GM19023 (cell line): ENCODE measurements around the gene OR52E5.

ENCODE experiments used
- ATAC-seq: cut with Tn5 transposase; IDR thresholded peaks from one replicate; pipeline ENCODE4 v1.9.1; 2021; ENCODE audit warnings: mild to moderate bottlenecking, moderate library complexity; ENCODE audit not compliant: unreplicated experiment

Gene OR52E5

GRCh38 chr11:5932671-5933070 lies 39.7 kb downstream of the OR52E5 start:
- ATAC-seq: no peak

DNA sequence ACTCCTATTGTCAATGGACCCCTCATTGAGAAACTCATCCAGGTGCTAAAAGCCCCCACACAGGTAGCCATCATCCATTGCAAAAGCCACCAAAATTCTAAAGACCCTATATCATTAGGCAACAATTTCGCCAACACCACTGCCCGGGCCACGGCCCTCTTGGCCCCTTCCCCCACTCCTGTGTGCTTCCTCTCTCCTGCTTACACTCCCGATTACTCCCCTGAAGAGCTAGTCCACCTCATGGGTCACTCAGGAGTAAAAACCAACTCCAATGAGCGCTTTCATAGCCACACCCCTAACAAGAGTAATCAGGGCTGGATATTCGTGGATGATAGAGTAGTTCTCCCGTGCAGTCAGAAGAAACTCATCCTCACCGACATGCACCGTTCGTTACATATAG lies 40.1 kb downstream of the OR52E5 start:
- no peak for ATAC-seq

DNA sequence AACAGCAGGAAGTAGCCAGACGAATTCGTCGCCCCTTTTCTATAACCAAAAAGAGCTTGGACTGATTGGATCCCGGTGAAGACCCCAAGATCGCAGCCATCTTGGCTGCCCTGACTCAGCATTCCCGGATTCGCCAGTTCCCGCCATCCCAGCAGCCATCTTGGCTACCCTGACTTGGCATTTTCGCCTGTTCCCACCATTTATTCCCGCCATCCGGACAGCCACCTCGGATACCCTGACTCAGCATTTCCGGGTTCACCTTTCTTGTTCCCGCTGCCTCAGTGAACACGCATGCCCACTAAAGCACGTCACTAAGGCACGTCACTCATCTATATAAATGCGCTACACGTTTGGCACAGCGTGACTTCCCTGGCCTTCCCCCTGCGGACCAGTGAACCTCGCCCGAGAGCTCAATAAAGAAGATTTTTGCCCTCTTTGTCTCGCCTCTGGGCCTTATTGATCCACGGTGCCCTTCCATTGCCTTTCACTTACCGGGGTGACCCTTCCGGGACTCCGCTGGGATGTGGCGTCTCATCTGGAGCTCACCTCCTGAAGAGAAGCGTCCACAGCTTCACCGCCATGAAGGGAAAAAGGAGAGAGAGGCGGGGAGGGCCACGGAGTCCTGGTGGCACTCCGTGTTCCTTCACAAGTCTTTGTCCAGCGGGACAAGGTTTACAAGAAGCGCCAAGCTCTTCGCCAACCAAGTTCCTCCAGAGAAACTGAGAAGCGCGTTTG lies 45.0 kb downstream of the OR52E5 start:
- ATAC-seq: no peak

DNA sequence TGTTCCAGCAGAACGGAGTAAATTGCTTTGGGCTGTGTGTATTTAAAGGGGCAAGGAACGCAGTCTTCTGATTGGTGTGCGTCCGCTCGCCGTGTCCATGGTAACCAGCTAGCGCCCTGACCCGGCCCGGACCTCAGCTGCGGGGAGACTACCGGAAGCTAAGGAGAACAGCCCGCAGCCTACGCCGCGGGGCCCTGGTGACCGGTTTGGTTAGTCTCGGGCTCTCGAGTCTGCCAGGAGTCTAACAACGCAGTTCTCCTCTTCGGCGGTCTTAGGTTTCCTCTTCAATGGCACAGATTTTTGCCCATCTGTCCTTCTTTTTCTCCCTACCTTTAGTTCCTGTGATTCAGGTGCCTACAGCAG lies 45.6 kb downstream of the OR52E5 start:
- no peak for ATAC-seq

DNA sequence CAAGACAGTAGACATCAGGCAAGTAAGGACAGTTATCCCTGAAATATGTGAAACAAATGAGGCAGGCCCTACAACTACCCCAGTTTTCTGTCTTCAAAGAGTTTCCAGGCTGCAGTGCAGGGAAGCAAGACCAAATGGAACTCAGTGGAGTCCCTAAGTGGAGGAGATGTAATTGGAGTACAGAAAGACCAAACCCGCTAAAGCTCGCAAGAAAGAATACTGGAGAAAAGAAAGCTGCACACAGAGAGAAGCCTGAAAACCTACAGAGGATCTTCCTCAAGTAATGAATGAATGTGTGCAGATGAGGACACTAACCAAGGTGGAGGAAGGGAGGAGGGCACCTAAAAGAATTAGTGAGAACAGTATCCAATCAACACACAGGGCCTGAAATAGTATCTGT lies 47.7 kb downstream of the OR52E5 start:
- no peak for ATAC-seq

GRCh38 chr11:5941951-5942350 lies 48.9 kb downstream of the OR52E5 start, which contains the start of gene OR56A3:
Gene OR56A3, plus strand, starts transcription at chr11:5942251. Its CDS starts 5,096 bp downstream, at chr11:5947347.
- no peak for ATAC-seq
